ENCODE results near the gene CAMK4.

DNA sequence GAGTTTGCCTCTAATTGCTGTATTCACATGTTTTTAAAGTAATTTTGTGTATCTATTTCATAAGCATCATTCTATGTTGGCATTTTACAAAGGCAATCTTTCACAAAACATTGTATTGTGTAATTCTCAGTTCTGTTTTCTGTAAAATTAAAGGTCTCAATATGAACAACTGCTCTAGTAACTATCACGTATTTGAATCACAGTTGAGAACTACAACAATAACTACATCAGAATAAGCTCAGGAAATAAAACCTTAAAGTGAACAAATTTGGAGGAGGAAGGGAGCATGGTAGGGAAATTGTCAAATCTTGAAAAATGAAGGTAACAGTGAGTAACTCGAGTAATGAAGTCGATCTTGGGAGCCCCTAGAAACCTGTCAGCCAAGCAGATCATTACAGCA lies 22.5 kb upstream of the CAMK4 start:
- TF ChIP-seq, protein P1, sequence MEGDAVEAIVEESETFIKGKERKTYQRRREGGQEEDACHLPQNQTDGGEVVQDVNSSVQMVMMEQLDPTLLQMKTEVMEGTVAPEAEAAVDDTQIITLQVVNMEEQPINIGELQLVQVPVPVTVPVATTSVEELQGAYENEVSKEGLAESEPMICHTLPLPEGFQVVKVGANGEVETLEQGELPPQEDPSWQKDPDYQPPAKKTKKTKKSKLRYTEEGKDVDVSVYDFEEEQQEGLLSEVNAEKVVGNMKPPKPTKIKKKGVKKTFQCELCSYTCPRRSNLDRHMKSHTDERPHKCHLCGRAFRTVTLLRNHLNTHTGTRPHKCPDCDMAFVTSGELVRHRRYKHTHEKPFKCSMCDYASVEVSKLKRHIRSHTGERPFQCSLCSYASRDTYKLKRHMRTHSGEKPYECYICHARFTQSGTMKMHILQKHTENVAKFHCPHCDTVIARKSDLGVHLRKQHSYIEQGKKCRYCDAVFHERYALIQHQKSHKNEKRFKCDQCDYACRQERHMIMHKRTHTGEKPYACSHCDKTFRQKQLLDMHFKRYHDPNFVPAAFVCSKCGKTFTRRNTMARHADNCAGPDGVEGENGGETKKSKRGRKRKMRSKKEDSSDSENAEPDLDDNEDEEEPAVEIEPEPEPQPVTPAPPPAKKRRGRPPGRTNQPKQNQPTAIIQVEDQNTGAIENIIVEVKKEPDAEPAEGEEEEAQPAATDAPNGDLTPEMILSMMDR (optimal IDR thresholded peaks at IDR 0.05 in 1 of 3, IDR thresholded peaks at IDR 0.05 in 1 of 3, conservative IDR thresholded peaks at IDR 0.05 in 1 of 3; ENCODE audit: extremely low read depth in 1 of 3, insufficient read depth in 2 of 3, low read length in 3 of 3): no peak
- TF ChIP-seq EZH2 (IDR thresholded peaks at IDR 0.05; ENCODE audit: low read length): no peak

Data from keratinocyte (primary cell).